ENCODE results near the gene B4GALNT3. TPM values are rescaled to one million over a fixed set of nuclear protein-coding genes. Genes with fewer than 3 reads are reported as not detected.
"Not testable (repeated sequence)": the region's sequence is repeated elsewhere in the genome, so short reads cannot be mapped to it uniquely, and the experiment has no call there.

The B4GALNT3 gene
- total RNA-seq, result 1 to 10 TPM; 6.1 to 7.0 TPM

DNA sequence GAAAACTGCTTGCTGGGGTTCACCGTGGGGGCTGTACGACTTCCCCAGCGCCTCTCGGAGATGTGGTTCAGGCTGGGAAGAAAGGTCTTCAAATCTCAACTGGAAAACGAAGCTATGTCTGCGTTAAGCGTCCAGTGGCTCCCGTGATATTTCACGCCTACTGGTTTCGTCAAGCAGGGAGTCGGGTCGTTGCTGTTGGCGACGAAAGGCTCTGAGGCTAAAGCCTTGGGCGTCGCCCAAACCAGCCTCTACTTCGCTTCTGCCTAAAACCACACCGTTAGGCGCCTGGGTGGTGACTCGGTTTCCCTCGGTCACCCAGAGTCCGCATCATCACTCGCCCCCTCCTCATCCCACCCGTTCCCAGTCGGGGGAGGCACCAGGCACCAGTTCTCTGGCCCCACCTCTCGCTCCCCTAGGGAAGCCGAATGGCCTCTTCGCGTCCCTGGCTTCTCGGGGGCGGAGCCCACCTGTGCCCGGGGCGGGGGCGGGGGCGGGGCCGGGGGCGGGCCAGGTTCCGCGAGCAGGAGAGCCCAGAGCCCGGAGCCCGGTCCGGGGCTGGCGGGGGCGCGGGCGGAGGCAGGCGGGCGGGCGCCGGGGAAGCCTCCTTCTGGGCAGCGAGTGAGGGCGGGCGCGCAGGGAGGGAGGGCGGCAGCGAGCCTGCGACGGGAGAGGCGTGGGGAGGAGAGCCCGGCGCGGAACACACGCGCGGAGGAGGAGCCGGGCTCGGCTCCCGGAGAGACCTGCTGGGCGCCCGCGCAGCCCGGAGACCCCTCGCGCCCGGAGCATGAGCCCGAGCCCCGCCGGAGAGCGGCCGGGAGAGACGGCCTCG, at the start of gene B4GALNT3:
B4GALNT3 (plus strand) TSS at position 510 of the 829 bp plus-strand sequence. CDS start 438 bp downstream, outside the sequence.
- ChIA-PET POLR2A (no interaction called here), CTCF (no interaction called here)
- H3K9me3 Mint-ChIP-seq, result no peaks in the 10 kb centered on the region
- DNase-seq, result peak; percentile 26
- H3K4me1 Mint-ChIP-seq, result peaks cover 12% of the 10 kb centered on the region
- no peaks in the 10 kb centered on the region for H3K36me3 Mint-ChIP-seq (ENCODE audit: low read depth)
- H3K4me3 Mint-ChIP-seq, result peak within 1 kb of the TSS; percentile 68
- peaks cover 80% of the 10 kb centered on the region for H3K27me3 Mint-ChIP-seq
- no peak within 1 kb of the TSS for H3K27ac Mint-ChIP-seq

DNA sequence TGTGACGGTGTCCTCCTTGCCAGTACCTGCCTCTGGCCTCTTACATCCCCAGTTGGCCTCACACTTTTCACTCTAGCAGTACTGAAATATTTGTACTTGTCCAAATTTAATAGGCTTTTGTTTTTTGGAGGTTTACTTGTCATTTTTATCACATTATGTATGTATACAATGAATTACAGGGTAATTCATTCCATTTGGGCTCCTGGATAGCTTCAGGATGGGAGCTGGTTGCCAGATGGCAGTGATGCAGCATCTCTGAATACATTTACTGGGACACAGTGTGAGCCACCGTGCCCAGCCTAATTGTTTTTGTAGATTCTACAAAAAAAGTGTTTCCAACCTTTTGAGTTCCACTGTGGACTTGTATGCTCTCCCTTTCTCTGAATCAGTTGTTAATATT, 44.9 kb upstream of the B4GALNT3 start:
- H3K27ac Mint-ChIP-seq, result no peak overlapping the region
- CTCF ChIA-PET, result no interaction called here
- no peaks in the 10 kb centered on the region for H3K27me3 Mint-ChIP-seq
- no peak for DNase-seq
- no peaks in the 10 kb centered on the region for H3K9me3 Mint-ChIP-seq
- H3K4me1 Mint-ChIP-seq, result no peaks in the 10 kb centered on the region
- H3K4me3 Mint-ChIP-seq, result no peak overlapping the region
- POLR2A ChIA-PET, result no interaction called here
- H3K36me3 Mint-ChIP-seq (ENCODE audit: low read depth), result peaks cover 34% of the 10 kb centered on the region

DNA sequence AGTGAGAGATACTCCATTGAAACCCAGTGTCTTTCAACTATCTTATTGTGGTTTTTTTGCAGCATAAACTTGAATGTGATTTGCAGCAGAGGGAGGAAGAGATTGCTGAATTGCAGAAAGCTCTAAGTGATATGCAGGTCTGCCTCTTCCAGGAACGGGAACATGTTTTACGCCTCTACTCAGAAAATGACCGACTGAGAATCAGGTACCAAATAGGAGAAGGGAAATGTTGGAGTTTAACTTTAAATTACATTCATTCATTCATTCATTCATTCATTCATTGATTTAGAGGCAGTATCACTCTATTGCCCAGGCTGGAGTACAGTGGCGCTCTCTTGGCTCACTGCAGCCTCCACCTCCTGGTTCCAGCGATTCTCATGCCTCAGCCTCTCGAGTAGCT, 41.3 kb upstream of the B4GALNT3 start:
- Mint-ChIP-seq H3K9me3 (no peaks in the 10 kb centered on the region), H3K4me3 (no peak overlapping the region), H3K4me1 (no peaks in the 10 kb centered on the region), H3K36me3 (ENCODE audit: low read depth) (peaks cover 25% of the 10 kb centered on the region), H3K27ac (no peak overlapping the region), H3K27me3 (no peaks in the 10 kb centered on the region)
- CTCF ChIA-PET, result interaction anchor here (0.6 to 1.5 kb wide), 5 partner anchors 23 to 143 kb away, joined by 3 to 4 read pairs (median 3); no protein-coding TSS in a partner anchor
- POLR2A ChIA-PET, result no interaction called here
- no peak for DNase-seq

DNA sequence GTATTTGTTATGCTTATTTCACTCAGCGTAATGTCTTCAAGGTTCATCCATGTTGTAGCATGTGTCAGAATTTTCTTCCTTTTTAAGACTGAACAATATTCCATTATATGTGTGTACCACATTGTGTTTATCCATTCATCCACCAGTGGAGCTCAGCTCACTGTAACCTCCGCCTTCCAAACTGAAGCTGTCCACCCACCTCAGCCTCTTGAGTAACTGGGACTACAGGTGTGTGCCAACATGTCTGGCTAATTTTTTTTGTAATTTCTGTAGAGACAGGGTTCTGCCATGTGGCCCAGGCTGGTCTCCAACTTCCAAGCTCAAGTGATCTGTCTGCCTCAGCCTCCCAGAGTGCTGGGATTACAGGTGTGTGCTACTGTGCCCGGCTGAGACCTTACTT, 37.2 kb upstream of the B4GALNT3 start:
- Mint-ChIP-seq H3K27ac (no peak overlapping the region), H3K4me1 (no peaks in the 10 kb centered on the region), H3K36me3 (ENCODE audit: low read depth) (peaks cover 16% of the 10 kb centered on the region), H3K4me3 (no peak overlapping the region), H3K9me3 (no peaks in the 10 kb centered on the region), H3K27me3 (no peaks in the 10 kb centered on the region)
- ChIA-PET CTCF (interaction anchor here (1.5 kb wide), 1 partner anchor 30 kb away, joined by 6 read pairs; no protein-coding TSS in a partner anchor), POLR2A (no interaction called here)
- no peak for DNase-seq

DNA sequence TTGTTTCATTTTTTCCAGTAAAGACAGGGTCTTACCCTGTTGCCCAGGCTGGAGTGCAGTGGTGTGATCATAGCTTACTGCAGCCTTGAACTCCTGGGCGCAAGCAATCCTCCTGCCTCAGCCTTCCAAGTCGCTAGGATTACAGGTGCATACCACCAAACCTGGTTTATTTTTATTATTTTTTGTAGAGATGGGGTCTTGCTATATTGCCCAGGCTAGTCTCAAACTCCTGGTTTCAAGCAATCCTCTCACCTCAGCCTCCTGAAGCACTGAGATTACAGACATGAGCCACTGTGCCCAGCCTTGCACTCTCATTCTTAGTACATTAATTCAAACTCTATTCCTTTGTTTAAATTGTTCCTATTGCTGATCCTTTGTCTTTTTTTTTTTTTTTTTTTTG, 24.0 kb upstream of the B4GALNT3 start:
- peaks cover 14% of the 10 kb centered on the region for H3K36me3 Mint-ChIP-seq (ENCODE audit: low read depth)

DNA sequence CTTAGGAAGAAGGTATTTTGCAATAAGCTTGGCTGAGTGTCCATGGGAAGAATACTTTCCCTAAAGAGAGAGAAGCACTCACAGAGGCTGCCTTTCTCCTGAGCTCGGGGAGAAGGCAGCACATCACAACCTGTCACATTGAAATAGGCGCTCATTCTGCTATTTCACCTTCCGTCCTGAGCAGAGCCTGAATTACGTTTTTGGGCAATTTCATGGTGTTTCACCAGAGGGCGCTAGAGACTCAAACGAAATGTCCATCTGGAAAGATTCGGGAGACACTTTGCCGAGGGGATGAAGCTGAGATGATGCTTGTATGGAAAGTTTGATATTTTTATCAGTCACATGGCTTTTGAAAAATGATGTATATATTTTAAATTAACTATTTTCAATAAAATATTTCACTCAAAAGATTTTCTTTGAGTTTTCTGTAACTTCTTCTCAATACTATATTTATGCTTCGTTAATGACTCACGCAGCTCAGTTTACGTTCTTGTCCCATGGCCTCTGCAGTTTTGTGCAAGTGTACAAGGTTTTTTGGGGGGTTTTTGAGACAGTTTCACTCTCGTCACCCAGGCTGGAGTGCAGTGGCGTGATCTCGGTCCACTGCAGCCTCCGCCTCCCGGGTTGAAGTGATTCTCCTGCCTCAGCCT, 17.4 kb upstream of the B4GALNT3 start:
- no peaks in the 10 kb centered on the region for H3K27me3 Mint-ChIP-seq
- peak; percentile 55 for DNase-seq
- peaks cover 6% of the 10 kb centered on the region for H3K36me3 Mint-ChIP-seq (ENCODE audit: low read depth)
- no peak overlapping the region for H3K4me3 Mint-ChIP-seq
- H3K27ac Mint-ChIP-seq, result no peak overlapping the region
- H3K9me3 Mint-ChIP-seq, result no peaks in the 10 kb centered on the region
- ChIA-PET CTCF (interaction anchor here (0.8 to 3.9 kb wide), 9 partner anchors 9 to 112 kb away, joined by 3 to 36 read pairs (median 5); no protein-coding TSS in a partner anchor), POLR2A (no interaction called here)
- no peaks in the 10 kb centered on the region for H3K4me1 Mint-ChIP-seq

More for the DNA sequence above, 24.0 kb upstream of the B4GALNT3 start:
- H3K27me3 Mint-ChIP-seq, H3K27ac Mint-ChIP-seq, POLR2A ChIA-PET, H3K4me1 Mint-ChIP-seq, DNase-seq, H3K4me3 Mint-ChIP-seq, H3K9me3 Mint-ChIP-seq: not testable (repeated sequence)
- CTCF ChIA-PET, result interaction anchor here (4.9 kb wide), 1 partner anchor 17 kb away, joined by 19 read pairs; no protein-coding TSS in a partner anchor

DNA sequence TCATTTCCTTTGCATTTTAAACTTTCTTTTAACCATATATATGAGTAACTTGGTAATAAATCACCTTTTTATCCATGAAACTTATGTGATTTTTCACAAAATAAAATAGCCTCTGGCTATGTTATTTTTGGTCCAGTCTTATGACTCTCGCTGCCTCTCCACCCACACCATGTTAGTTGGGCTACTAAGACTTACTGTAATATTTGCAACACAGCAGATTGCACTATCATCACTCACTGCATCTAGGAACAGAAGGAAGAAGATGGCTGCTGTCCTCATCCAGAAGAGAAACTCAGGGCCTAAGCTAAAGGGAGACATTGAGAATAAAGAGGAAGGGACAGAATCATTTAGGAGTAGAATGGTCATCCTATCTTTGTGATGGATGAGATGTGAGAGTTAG, 12.6 kb upstream of the B4GALNT3 start:
- Mint-ChIP-seq H3K36me3 (ENCODE audit: low read depth) (no peaks in the 10 kb centered on the region), H3K27me3 (peaks cover 13% of the 10 kb centered on the region), H3K9me3 (no peaks in the 10 kb centered on the region), H3K4me3 (no peak overlapping the region), H3K4me1 (no peaks in the 10 kb centered on the region), H3K27ac (no peak overlapping the region)
- POLR2A ChIA-PET, result interaction anchor here (0.6 kb wide), 1 partner anchor 63 kb away, joined by 3 read pairs; no protein-coding TSS in a partner anchor
- no peak for DNase-seq
- CTCF ChIA-PET, result interaction anchor here (3.9 kb wide), 1 partner anchor 100 kb away, joined by 25 read pairs; no protein-coding TSS in a partner anchor

DNA sequence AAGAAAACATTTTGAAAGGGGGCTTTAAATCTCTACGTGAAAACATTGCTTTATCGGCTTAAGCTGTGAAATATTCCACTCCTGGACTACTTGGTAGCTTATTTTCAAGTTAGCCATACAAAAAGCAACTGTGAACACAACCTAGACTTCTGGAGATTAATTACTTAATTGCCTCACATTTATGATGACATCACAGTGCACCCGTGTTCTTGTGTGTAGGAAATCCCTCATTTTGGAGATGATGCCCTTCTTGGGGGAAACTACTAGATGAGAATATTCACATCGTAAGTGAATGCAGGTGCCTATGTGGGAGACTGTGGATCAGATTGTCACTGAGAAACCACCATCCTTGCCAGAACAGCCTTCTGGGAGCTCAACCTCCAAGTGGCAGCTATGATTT, 10.5 kb upstream of the B4GALNT3 start:
- no peaks in the 10 kb centered on the region for H3K36me3 Mint-ChIP-seq (ENCODE audit: low read depth)
- H3K27me3 Mint-ChIP-seq, result peaks cover 13% of the 10 kb centered on the region
- ChIA-PET POLR2A (no interaction called here), CTCF (interaction anchor here (0.6 to 3.9 kb wide), 4 partner anchors 9 to 115 kb away, joined by 3 to 25 read pairs (median 4); no protein-coding TSS in a partner anchor)
- H3K4me3 Mint-ChIP-seq, result no peak overlapping the region
- no peak overlapping the region for H3K27ac Mint-ChIP-seq
- no peaks in the 10 kb centered on the region for H3K9me3 Mint-ChIP-seq
- H3K4me1 Mint-ChIP-seq, result peaks cover 3% of the 10 kb centered on the region
- no peak for DNase-seq

DNA sequence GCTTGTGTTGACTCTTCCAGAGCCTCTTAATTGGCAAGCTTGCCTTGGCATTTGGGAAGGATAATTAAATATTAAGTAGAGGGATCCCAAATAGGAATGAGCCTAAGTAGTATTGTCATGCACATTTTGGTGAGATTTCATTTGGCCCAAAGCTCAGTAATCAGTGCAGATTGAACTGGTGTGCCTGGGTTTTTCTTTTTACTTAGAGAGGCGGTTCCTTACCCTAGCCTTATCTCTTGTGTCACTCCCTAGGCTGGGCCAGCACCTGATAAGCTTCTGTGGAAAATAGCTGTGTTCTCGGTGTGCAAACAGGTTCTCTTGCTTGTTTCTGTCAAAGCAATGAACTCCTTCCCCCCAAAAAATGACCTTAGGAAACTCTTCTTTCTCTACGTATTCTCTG, 9.3 kb upstream of the B4GALNT3 start:
- Mint-ChIP-seq H3K4me1 (peaks cover 3% of the 10 kb centered on the region), H3K36me3 (ENCODE audit: low read depth) (no peaks in the 10 kb centered on the region), H3K9me3 (no peaks in the 10 kb centered on the region), H3K27ac (no peak overlapping the region), H3K27me3 (peaks cover 18% of the 10 kb centered on the region), H3K4me3 (no peak overlapping the region)
- no peak for DNase-seq
- POLR2A ChIA-PET, result interaction anchor here (0.6 kb wide), 1 partner anchor 81 kb away, joined by 3 read pairs; no protein-coding TSS in a partner anchor
- CTCF ChIA-PET, result interaction anchor here (1.4 to 3.9 kb wide), 2 partner anchors 32 to 97 kb away, joined by 3 to 25 read pairs; no protein-coding TSS in a partner anchor

DNA sequence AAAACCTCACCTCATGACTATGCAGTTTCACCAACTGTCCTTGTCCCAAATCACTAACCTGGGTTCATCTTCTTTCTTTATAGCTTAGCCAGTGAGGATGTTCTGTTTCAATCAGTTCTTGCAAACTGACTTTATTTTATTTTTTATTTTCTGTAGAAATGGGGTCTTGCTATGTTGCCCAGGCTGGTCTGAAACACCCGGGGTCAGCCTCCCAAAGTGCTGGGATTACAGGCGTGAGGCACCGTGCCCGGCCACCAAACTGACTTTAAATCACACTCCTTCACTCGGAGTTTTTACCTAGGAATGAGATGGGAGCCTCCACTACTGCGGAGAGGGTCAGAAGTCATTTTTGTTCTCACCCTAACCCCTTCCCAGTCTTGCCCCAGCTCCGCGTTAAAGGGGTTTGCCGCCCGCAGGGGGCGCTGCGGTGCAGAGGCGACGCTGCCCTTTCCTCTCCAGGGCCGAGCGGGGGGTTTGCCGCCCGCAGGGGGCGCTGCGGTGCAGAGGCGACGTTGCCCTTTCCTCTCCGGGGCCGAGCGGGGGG, 7.0 kb upstream of the B4GALNT3 start:
- POLR2A ChIA-PET, result no interaction called here
- H3K4me3 Mint-ChIP-seq, result no peak overlapping the region
- H3K36me3 Mint-ChIP-seq (ENCODE audit: low read depth), result no peaks in the 10 kb centered on the region
- H3K27ac Mint-ChIP-seq, result no peak overlapping the region
- peaks cover 3% of the 10 kb centered on the region for H3K4me1 Mint-ChIP-seq
- no peaks in the 10 kb centered on the region for H3K9me3 Mint-ChIP-seq
- peaks cover 40% of the 10 kb centered on the region for H3K27me3 Mint-ChIP-seq
- DNase-seq, result peak; percentile 26
- CTCF ChIA-PET, result interaction anchor here (0.5 to 5.6 kb wide), 60 partner anchors 10 to 1285 kb away, joined by 3 to 137 read pairs (median 4); partner anchors contain the start of genes CCDC77, KDM5A, RAD52 and WNK1

DNA sequence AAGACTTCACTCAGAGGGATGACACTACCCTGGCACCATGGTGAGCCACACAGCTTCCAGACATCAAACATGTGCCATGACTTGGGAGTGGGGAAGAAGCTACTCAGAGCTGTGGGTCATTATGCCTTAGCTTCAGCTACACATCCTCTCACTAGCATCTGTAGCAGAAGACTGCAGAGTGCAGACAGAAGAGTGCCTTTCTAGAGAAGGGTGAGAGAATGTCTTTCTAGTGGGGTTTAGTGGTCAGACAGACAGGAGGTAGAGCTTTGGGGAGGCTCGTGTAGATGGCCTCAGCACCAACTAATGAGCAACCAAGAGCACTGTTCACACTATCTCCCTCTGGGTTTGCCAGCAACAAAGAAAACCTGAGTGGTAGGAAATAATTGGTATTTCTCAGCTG, 4.9 kb upstream of the B4GALNT3 start:
- peaks cover 58% of the 10 kb centered on the region for H3K27me3 Mint-ChIP-seq
- H3K4me1 Mint-ChIP-seq, result peaks cover 10% of the 10 kb centered on the region
- no peaks in the 10 kb centered on the region for H3K36me3 Mint-ChIP-seq (ENCODE audit: low read depth)
- peak overlapping the region; percentile 6 for H3K27ac Mint-ChIP-seq
- DNase-seq, result no peak
- ChIA-PET POLR2A (no interaction called here), CTCF (interaction anchor here (0.6 to 5.6 kb wide), 9 partner anchors 8 to 328 kb away, joined by 3 to 137 read pairs (median 14); partner anchors contain the start of genes CCDC77 and KDM5A)
- H3K9me3 Mint-ChIP-seq, result no peaks in the 10 kb centered on the region
- no peak overlapping the region for H3K4me3 Mint-ChIP-seq

DNA sequence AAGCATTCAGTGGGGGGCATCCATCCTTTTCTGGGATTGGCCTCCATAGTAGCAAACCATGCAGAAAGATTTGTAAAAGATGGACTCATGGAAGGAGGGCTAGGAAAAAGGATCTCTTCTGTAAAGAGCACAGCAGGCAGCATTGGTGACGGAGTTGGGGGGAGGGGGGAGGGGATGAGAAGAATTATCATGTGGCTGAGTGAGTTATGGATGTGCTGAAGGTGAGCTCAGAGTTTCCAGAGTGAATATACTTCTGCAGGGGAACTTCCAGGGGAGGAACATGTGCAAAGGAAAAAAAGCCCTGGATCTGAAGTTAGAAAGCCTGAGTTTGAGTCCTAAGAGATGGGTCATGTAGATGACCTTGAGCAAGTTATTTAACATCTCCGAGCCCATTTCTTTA, 3.9 kb upstream of the B4GALNT3 start:
- ChIA-PET CTCF (interaction anchor here (1.1 to 5.6 kb wide), 4 partner anchors 10 to 105 kb away, joined by 3 to 137 read pairs (median 38); no protein-coding TSS in a partner anchor), POLR2A (no interaction called here)
- Mint-ChIP-seq H3K9me3 (no peaks in the 10 kb centered on the region), H3K27me3 (peaks cover 52% of the 10 kb centered on the region), H3K27ac (no peak overlapping the region), H3K36me3 (ENCODE audit: low read depth) (no peaks in the 10 kb centered on the region), H3K4me1 (peaks cover 11% of the 10 kb centered on the region), H3K4me3 (no peak overlapping the region)
- no peak for DNase-seq
